Suppressor macrophage treated with lipopolysaccharide for 4 hours (primary cell): ENCODE results near the gene HORMAD1.
"Not testable (repeated sequence)": the region's sequence is repeated elsewhere in the genome, so short reads cannot be mapped to it uniquely, and the experiment has no call there.

Experiments used
- DNase-seq: peaks from one replicate; pipeline ENCODE4 v3.0.0-alpha.2; 2020

HORMAD1 gene

DNA sequence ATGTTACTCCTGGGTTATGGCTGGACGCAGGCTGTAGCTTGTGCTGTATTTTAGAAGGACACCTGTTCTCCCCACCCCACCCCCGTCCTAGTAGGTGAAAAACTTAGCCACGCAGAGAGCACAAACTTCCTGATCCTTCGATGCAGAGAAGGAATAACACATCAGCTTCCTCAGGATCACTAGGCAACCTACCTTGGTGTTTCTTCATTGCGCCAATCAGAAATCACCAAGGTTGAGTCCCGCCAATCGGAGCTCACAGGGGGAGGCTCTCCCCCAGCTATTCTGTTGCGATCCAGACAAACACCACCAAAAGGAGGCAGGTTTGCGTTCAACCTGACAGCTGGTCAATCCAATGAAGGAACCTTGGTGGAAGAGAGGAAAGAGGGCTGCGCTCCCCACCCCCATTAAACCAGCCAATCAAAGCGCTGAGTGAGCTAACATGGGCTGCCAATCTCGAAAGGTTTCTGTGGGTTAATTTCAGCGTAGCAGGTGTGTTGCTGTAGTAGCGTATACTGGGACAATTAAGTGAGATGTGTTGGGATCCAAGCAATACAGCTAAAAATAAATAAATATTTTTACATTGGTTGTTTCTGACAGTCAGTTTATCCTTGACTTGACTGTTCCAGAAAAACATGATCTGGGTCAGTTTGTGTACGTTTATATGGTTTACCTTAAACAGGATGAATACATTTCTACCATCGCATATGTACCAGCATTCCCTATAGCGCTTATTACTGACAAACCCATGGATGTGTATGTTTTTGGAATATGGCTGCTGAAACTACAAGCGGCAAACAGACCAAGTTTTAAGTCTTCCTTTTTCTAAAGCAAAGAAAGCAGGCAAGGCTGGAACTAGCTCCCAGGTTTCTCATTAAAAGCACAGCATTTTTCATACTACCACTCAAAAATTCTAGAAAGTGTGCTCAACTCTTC is 23.4 kb downstream of the HORMAD1 start, which contains the start of gene GOLPH3L:
Gene GOLPH3L (minus strand): TSS at position 160 of the 933 bp plus-strand sequence. CDS start 2,316 bp downstream, outside the sequence.
- peak; percentile 84 for DNase-seq

DNA sequence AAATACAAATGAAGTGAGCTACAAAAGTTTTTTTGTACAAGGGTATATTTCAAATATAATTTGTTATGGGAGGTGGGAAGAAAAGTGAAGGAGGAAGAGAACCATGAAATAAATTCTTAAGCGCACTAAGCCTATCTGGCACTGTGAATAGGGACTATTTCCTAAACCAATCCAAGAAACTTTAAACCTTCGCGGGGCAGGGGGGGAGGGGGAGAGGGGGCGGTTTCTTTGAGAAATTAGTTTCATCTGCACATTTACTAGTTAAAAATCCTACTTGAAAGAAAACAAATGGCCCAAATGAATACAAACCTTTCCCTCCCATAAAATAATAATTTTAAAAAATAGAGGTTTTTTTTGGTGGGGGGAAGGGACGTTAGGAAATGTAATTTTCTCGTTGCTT is 24.1 kb downstream of the HORMAD1 start:
- no peak for DNase-seq

DNA sequence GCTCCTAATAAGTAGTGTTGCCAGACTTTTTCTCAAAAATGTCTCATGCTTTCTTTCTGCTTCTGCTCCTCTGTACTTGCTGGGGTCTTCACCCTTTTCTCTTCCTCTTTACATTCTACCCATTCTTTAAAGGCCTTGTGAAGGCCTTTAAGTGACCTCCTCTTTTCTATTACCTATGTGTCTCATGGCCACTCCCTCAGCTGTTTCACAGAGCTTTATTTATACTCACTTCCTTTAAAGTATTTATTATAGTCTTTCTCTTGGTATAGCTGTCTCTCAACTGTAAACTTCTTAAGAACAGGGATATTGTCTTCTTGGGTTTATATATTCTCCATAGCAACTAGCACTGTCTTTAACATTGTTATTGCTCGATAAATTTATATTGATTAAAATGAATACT is 24.5 kb downstream of the HORMAD1 start:
- no peak for DNase-seq

DNA sequence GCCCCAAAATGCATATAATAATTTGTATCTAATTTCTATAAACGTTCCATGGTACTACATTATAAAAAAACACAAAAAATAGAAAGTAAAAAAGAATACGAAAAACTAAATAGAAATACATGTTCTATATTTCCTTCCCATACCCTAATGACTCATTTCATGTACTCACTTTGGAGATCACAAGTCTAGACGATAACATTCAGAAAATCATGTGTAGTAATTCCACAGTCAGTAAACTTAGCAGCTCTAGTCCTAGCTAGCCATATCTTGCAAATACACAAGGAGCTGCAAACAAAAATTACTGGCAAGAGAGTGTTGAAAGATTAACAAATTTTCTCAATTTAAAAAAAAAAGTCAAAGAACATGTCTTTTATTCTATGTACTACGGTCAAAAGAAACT is 25.1 kb downstream of the HORMAD1 start:
- DNase-seq: no peak

DNA sequence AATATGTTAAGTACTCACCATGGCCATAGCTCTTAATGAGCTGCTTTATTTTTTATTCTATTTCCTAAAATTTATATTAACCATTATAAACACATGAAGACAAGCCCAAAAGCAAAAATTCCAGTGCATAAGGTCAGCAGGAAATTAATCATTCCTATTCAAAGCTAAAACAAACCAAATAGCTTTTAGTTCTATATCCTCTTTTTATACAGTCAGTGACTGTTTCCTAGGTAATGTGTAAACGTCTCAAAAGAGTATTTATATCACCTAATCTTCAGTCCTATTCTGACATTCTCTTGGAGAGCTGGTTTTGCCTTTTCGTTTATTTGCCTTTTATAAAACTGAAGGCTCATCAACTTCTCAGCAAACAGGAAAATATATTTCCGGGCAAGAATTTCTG is 28.0 kb downstream of the HORMAD1 start:
- peak; percentile 6 for DNase-seq

DNA sequence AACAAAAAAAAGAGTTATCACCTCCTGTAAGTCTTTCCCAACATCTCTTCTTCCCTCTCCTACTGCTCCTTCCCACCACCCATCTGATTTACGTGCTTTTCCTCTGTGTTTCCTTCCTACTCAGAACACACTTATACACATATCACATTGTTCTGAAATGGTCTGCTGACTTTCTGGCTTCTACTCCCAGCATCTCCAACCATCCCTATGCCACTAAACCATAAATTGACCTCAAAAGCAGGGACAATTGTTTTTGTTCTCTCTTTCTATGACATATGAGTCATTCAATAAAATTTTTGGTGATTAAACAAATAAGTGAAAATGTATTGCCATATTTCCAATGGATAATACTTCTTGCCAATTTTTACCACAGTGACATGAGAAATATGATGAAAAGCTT is 31.9 kb downstream of the HORMAD1 start:
- no peak for DNase-seq

DNA sequence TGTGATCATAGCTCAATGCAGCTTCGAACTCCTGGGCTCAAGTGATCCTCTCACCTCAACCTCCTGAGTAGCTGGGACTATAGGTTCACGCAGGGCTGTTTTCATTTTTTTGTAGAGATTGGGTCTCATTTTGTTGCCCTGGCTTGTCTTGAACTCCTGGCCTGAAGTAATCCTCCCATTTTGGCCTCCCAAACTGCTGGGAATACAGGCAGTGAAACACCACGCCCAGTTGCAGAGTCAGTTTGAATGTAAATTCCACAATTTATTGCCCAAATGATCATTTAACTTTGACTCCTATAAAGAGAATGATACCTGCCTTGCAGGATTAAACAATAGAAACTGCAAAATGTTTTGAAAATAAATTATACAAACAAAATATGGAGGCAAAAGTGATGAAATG is 34.4 kb downstream of the HORMAD1 start:
- no peak for DNase-seq

DNA sequence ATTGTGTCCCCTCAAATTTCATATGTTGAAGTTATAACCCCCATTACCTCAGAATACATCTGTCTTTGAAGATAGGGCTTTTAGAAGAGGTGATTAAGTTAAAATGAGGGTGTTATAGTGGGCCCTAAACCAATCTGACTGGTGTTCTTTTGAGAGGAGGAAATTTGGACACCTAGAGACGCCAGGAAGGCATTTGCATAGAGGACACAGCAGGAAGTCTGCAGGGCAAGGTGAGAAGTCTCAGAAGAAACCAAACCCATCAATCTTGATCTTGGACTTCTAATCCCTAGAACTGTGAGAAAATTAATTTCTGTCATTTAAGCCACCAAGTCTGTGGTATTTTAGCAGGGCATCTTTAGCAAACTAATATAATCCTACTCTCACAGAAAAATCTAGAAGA is 36.8 kb downstream of the HORMAD1 start:
- no peak for DNase-seq

DNA sequence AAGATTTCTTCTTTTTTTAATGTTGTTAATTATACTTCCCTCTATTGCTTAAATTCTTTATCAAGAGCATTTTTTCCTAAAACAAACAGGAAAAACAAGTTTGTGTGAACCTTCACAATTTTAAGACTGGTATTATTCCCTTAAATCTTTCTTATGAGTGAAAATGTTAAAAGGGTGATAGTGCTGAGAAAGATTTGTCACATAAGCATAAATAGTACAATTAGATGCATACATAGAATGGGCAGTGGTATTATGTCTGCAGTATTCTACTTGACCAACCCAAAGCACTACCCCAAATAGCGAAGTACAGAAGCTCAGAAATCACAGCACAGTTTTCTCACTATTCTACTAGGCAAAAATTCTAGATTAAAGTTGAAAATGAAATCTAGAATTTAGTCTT is 41.7 kb downstream of the HORMAD1 start:
- no peak for DNase-seq

DNA sequence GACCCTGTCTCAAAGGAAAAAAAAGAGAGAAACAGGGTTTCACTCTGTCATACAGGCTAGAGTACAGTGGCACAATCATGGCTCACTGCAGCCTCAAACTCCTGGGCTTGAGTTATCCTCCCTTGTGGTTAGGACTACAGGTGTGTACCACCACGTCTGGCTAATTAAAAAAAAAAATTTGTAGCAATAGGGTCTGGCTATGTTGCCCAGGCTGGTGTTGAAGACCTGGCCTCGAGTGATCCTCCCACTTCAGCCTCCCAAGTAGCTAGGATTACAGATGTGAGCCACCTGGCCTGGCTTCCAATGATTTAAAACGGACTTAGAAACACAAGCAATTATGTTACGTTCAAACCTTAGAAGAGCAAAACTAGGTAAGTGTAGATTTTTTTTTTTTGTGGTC is 45.8 kb downstream of the HORMAD1 start:
- no peak for DNase-seq

DNA sequence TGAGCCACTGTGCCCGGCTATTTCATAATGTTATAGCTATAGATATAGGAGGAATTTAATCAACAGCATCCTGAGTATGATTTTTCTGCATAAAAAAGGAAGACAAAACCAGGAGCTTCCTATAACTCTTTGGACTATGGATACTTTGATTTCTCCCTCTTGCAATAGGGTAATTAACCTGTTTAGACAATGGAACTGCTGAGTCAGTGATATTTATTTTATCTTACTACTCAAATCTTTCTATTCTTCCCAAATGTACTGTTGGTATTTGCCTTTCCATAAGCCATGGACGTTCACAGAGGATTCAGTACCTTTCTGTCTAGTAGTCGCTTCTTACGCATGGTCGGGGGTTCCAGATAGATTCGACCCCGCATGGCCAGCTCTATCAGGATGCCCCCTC is 57.4 kb downstream of the HORMAD1 start:
- DNase-seq: no peak

DNA sequence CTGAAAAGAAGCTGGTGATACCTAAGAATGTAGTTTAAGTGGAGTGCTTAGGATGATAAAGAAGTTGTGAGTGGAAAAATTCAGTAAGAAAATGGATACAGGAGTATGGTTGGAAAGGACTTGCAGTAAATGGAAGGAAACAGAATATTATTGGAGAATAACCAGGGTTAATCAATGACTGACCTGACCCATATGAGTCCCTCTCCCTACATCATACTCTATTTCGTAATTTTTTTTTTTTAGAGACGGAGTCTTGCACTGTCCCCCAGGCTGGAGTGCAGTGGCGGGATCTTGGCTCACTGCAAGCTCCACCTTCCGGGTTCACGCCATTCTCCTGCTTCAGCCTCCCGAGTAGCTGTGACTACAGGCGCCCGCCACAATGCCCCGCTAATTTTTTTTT is 57.9 kb downstream of the HORMAD1 start:
- no peak for DNase-seq

DNA sequence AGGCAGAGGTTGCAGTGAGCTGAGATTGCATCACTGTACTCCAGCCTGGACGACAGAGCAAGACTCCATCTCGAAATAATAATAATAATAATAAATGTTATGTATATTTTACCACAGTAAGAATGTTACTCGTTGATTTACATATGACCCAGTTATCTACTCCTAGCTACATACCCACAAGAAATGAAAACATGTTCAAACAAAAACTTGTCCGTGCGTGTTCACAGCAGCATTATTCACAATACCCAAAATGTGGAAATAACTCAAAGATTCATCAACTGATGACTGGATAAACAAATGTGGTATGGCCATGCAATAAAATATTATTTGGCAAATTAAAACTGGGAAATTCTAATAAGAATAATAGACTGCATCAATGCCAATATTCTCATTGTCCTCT is 59.5 kb downstream of the HORMAD1 start:
- DNase-seq: no peak

DNA sequence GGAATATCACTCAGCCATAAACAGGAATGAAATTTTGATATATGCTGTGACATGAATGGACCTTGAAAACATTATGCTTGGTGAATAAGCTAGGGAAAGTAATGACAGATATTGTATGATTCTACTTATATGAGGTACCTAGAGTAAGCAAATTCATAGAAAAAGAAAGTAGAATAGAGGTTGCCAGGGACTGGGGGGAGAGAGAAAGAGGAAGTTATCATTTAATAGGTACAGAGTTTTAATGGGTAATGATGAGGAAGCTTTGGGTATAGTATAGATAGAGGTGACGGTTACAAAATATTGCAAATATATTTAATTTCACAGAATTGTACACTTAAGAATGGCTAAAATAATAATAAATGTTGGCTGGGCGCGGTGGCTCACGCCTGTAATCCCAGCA is 60.1 kb downstream of the HORMAD1 start:
- DNase-seq: no peak

DNA sequence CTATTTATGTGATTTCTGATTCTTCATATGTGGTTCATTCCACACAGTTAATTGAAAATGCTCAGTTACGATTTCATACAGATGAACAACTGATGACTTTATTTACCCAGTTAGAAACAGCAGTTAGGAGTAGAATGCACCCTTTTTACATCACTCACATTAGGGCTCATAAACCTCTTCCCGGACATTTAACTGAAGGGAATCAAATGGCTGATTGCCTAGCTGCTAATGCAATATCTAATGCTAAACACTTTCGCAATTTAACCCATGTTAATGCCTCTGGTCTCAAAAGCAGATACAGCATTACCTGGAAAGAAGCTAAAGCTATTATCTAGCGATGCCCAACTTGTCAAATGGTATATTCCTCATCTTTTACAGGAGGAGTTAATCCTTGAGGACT is 63.6 kb downstream of the HORMAD1 start:
- DNase-seq: not testable (repeated sequence)

DNA sequence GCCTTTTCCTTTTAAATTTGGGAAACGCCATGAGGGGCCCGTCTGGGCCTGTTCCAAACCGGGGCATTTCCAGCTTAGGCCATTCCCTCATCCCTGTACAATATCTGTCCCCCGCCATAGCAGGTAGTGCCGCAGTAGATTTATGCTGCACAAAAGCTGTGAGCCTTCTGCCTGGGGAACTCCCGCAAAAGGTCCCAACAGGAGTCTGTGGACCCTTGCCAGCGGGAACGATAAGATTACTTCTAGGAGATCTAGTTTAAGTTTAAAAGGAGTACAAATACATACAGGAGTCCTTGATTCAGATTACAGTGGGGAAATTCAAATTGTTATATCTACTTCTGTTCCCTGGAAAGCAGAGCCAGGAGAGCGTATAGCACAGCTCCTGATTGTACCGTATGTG is 66.1 kb downstream of the HORMAD1 start:
- DNase-seq: not testable (repeated sequence)

DNA sequence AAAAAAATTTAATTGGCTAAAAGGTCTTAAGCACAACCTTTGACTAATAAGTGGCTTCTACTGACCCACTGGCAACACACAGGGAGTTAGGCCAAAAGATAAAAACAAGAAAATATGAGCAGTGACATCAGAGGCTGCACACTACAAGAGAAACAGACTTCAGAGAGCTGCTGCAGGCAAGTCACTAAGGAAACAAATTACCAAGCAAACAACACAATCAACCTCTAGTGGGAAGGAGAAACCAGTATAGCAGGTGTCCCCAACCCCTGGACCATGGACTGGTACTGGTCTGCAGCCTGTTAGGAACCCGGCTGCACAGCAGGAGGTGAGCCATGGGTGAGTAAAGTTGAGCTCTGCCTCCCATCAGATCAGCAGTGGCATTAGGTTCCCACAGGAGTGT is 70.5 kb downstream of the HORMAD1 start:
- DNase-seq: no peak

DNA sequence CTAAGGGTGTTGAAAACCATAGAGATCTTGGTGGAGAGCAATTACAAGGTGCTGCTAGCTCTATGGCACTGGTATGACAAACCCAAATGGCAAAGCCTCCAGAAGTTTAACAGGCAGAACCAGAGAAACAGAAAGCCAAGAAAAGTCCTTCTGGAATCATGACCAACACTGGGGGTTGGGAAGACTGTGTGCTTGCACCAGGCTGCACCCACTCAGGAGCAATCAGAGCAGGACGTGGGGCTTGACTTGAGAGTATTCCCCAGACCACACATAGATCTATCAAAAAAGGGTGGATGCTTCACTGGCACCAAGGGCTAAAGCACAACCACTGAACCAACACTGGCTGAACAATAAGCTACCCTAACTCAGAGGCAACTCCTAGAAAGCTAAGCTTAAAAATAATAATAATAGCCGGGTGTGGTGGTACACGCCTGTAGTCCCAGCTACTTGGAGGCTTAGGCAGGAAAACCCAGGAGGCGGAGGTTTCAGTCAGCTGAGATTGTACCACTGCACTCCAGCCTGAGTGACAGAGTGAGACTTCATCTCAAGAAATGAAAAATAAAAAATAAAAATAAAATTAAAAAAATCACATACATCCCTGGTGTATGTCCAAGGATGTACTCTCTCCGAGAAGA is 71.1 kb downstream of the HORMAD1 start:
- no peak for DNase-seq
